LNCaP clone FGC (cell line): ENCODE measurements around the gene SATB1.

Experiments
- DNase-seq: peaks from one replicate; pipeline ENCODE4 v3.0.0-alpha.2; 2011; ENCODE audit warnings: low read depth
- H3K4me3 ChIP-seq: 2 replicates; pipeline ENCODE4 v1.5.1; 2011; ENCODE audit warnings: mild to moderate bottlenecking, low read depth, low read length, control low read depth
- CTCF ChIP-seq: IDR thresholded peaks from 2 replicates; pipeline ENCODE4 v1.5.1; 2012; ENCODE audit warnings: mild to moderate bottlenecking; ENCODE audit not compliant: control insufficient read depth, insufficient read depth; ENCODE audit errors: extremely low read depth

Gene SATB1

GRCh38 chr3:18379647-18380046 is 45.5 kb downstream of the SATB1 start:
- no peak for TF ChIP-seq CTCF

GRCh38 chr3:18378218-18378617 is 46.9 kb downstream of the SATB1 start:
- no peak for TF ChIP-seq CTCF
- DNase-seq, result no peak
- no peak overlapping the region for H3K4me3 ChIP-seq

More at GRCh38 chr3:18379647-18380046, 45.5 kb downstream of the SATB1 start:
- no peak for DNase-seq
- no peak overlapping the region for H3K4me3 ChIP-seq

DNA sequence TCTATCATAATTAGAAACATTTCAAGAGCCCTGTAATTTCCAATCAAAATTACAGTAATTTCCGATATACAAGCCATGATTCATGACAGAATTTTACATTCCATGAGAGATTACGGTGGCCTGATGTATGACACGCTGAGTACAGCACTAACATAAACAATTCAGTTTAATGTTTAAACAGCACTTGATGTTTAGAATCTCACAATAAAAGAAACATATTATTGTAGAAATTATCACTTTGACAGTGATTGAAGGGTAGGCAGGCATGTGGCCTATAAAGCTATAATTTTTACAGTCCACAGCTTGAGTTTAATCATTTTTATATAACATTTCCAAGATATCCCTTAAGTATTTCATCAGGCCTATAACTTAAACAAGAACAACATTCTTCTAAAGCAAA is 48.5 kb downstream of the SATB1 start:
- no peak for DNase-seq
- TF ChIP-seq CTCF, result no peak
- no peak overlapping the region for H3K4me3 ChIP-seq

DNA sequence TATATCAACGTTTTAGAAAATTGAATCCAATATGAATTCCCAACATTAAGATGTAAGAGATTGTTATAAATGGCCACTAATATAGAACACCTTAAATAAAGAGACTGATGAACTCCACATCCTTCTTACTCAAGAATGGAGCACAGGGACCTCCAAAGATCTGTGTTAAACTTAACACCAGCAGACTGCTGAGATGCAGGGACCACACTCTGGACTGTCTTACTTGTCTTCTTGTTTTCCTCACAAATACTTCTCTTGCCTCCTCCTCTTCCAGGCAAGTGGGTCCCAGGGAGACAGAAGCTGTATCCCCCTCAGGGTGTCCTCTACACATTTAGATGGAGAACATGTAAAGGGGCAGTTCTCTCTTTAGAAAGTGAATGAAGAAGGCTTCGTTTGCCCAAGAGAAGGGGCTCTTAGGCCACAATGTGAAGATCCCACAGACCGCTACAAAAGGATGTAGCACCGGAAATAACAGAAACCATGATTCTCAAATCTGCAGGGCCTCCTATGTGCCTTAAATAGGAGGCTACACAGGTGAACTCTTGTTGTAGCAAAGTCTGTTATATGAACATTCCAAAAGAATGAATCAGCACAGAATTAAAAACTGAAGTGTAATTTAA is 52.2 kb downstream of the SATB1 start:
- H3K4me3 ChIP-seq, result no peak overlapping the region
- no peak for DNase-seq
- TF ChIP-seq CTCF, result no peak

- H3K4me3 ChIP-seq, result no peak overlapping the region
- DNase-seq, result no peak
- no peak for TF ChIP-seq CTCF
Measured at GRCh38 chr3:18370672-18371071, 54.5 kb downstream of the SATB1 start.

DNA sequence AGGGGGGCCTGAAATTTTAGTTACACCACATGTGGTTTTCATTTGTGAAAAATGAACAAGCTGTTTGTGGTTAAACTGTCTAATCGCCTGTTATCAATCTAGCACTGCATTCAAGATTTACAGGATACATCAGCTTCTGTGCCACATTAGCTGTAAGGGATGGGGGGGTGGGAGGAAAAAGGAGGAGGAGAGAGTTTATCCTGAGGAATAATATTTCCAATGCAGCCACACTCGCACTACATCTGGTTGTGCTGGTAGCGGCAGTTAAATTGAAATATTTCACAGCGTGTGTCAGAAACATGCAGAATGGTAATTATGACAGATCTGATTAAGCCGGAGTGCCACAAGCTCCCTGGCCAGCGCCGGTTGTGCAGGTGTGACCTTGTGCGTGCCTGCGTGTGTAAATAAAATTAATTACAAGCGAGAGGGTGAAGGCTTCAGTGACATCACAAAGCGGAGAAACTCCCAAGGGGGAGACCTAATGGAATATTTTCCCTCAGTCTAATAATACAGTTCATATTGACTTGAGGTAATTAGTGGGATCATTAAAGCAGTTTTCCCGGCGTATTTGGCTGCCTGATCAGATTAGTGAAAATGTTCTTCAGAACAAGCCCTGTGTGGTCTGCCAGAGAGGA is 55.5 kb downstream of the SATB1 start:
- no peak for TF ChIP-seq CTCF
- no peak overlapping the region for H3K4me3 ChIP-seq
- no peak for DNase-seq

GRCh38 chr3:18366258-18366657 is 58.9 kb downstream of the SATB1 start:
- DNase-seq, result no peak
- no peak for TF ChIP-seq CTCF
- no peak overlapping the region for H3K4me3 ChIP-seq
